Thoracic aorta (tissue), 2 donors: Measurements from ENCODE around the gene ADAMTS14. TPM values are rescaled to one million over a fixed set of nuclear protein-coding genes. Genes with fewer than 3 reads are reported as not detected.

ENCODE experiments used
- ATAC-seq: fragments of 150-250 bp; one replicate; pipeline ENCODE4 v1.8.0; 2017; ENCODE audit warnings: low read depth; ENCODE audit not compliant: insufficient number of reproducible peaks, low FRiP score
- DNase-seq: peaks from one replicate; pipeline ENCODE4 v3.0.0-alpha.2; 2020; ENCODE audit warnings: low spot score
- H3K27ac ChIP-seq, 2 donors: fragments of 200-600 bp; sonication (generic); 1 replicate in 1 of 2; 2 replicates in 1 of 2; pipeline ENCODE4 v1.5.1; 2016; ENCODE audit warnings: mild to moderate bottlenecking in 2 of 2, moderate library complexity in 2 of 2
- H3K27me3 ChIP-seq: fragments of 200-600 bp; sonication (generic); replicated peaks from 2 replicates; pipeline ENCODE4 v1.6.0; 2016; ENCODE audit warnings: mild to moderate bottlenecking; ENCODE audit not compliant: insufficient read depth
- H3K36me3 ChIP-seq: fragments of 200-600 bp; sonication (generic); one replicate; pipeline ENCODE4 v1.5.1; 2016
- H3K4me1 ChIP-seq, 2 donors: fragments of 200-600 bp; sonication (generic); 1 replicate in 1 of 2; 2 replicates in 1 of 2; pipeline versions ENCODE4 v1.5.1 to v1.6.0; 2016; ENCODE audit warnings: low read depth in 2 of 2, mild to moderate bottlenecking in 1 of 2; ENCODE audit not compliant: control insufficient read depth in 1 of 2
- H3K4me3 ChIP-seq: fragments of 200-600 bp; sonication (generic); 2 replicates; pipeline ENCODE4 v1.5.1; 2016; ENCODE audit warnings: mild to moderate bottlenecking
- H3K9me3 ChIP-seq: fragments of 200-600 bp; sonication (generic); 2 replicates; pipeline ENCODE4 v1.5.1; 2016
- total RNA-seq, 2 donors: library from RNA; depleted of rRNA; stranded (reverse); fragments of >200 nt; gene quantifications; one replicate each; pipeline versions ENCODE4 v1.1.0 to v1.2.3, GENCODE V29; 2016
- TF ChIP-seq, protein P1 (sequence below): fragments of 200-600 bp; sonication (generic); IDR thresholded peaks from one replicate; pipeline ENCODE4 v1.5.1; 2019; ENCODE audit warnings: antibody characterized with exemption

Gene ADAMTS14
- total RNA-seq, 2 donors from 2014 or later: 1.3 TPM; not detected in 1

DNA sequence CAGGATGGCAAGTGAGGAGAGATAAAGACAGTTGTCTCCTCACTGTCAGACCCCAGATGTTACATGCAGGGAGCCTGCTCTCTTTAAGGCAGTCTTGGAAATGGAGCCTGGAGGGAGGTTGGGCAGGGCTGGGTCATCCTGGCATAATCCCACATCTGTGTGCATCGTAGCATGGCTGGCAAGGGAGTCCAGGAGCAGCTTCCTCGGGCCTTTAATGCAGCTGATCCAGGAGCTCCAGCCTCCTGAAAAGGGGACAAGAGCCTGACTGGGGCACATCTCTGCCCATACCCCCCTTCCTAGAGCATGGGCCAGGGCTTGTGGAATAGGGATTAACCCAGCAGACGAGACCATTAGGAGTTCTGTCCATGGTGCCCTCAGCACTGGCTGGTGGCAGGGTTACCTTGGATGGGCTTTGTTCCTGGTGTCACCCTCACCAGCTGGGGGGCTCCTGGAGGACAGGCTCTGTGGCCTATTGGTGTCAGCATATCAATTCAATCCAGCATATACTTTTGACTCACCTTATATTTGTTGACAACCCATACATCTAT is 77.9 kb downstream of the ADAMTS14 start:
- Histone ChIP-seq H3K9me3 (no peaks in the 10 kb centered on the region), H3K4me1 (peaks cover 9 to 28% of the 10 kb centered on the region in 2 donors), H3K27ac (no peak overlapping the region), H3K27me3 (no peaks in the 10 kb centered on the region), H3K36me3 (no peaks in the 10 kb centered on the region), H3K4me3 (no peak overlapping the region)
- DNase-seq (no peak), ATAC-seq (no peak)
- TF ChIP-seq, protein P1, sequence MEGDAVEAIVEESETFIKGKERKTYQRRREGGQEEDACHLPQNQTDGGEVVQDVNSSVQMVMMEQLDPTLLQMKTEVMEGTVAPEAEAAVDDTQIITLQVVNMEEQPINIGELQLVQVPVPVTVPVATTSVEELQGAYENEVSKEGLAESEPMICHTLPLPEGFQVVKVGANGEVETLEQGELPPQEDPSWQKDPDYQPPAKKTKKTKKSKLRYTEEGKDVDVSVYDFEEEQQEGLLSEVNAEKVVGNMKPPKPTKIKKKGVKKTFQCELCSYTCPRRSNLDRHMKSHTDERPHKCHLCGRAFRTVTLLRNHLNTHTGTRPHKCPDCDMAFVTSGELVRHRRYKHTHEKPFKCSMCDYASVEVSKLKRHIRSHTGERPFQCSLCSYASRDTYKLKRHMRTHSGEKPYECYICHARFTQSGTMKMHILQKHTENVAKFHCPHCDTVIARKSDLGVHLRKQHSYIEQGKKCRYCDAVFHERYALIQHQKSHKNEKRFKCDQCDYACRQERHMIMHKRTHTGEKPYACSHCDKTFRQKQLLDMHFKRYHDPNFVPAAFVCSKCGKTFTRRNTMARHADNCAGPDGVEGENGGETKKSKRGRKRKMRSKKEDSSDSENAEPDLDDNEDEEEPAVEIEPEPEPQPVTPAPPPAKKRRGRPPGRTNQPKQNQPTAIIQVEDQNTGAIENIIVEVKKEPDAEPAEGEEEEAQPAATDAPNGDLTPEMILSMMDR: no peak

DNA sequence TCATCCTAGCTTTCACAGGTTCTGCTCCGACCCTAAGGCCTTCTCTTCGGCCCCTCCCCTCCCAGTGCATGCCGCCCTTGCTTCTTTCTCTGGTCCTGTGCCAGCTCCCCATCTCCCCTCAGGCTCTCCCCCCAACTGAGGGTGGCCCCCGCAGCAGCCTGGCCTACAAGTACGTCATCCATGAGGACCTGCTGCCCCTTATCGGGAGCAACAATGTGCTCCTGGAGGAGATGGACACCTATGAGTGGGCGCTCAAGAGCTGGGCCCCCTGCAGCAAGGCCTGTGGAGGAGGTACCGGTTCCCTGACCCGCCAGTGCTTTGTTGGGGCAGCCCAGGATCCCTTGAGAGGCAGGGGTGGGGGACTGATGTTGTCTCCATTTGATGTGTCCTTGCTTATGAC is 79.0 kb downstream of the ADAMTS14 start:
- H3K4me1 ChIP-seq: peaks cover 9 to 29% of the 10 kb centered on the region in 2 donors
- TF ChIP-seq, protein P1: no peak
- no peaks in the 10 kb centered on the region for H3K9me3 ChIP-seq
- H3K4me3 ChIP-seq: no peak overlapping the region
- DNase-seq (no peak), ATAC-seq (no peak)
- no peak overlapping the region for H3K27ac ChIP-seq
- H3K27me3 ChIP-seq: no peaks in the 10 kb centered on the region
- H3K36me3 ChIP-seq: no peaks in the 10 kb centered on the region

DNA sequence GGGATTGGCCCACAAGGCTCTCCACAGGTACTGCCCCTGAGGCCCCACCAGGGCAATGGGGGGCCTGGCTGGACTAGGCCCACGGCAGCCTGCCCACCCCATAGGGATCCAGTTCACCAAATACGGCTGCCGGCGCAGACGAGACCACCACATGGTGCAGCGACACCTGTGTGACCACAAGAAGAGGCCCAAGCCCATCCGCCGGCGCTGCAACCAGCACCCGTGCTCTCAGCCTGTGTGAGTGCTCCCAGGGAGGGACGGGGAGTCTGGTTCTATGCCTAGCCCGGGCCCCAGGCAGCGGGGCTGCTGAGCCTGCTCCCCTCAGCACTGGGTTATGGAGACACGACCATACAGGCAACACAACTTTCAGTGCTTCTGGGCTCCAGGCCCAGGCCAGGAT is 79.7 kb downstream of the ADAMTS14 start:
- no peaks in the 10 kb centered on the region for H3K36me3 ChIP-seq
- no peak for ATAC-seq
- H3K4me1 ChIP-seq: peaks cover 6 to 24% of the 10 kb centered on the region in 2 donors
- H3K27ac ChIP-seq: no peak overlapping the region
- no peak overlapping the region for H3K4me3 ChIP-seq
- TF ChIP-seq, protein P1: no peak
- DNase-seq: no peak
- H3K9me3 ChIP-seq: no peaks in the 10 kb centered on the region
- no peaks in the 10 kb centered on the region for H3K27me3 ChIP-seq

DNA sequence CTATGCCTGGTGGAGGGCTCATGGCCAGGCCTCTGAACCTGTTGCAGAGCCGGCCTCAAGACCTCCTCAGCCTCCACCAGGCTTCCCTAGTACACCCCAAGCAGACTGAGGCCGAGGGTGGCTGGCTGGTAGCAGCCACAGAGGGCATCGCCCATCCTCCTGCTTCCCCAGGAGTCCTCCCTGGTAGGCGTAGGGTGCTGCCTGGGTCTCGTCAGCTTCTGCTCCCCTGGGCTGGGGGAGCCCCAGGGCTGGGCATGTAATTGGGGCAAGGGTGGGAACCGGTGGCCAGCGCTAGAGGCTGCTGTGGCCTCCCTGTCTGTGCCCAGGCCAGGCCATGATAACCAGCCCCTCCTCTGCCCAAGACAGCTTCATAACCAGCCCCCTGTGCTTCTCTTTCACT is 80.3 kb downstream of the ADAMTS14 start:
- no peaks in the 10 kb centered on the region for H3K27me3 ChIP-seq
- H3K4me3 ChIP-seq: no peak overlapping the region
- no peaks in the 10 kb centered on the region for H3K9me3 ChIP-seq
- DNase-seq: no peak
- no peak overlapping the region for H3K27ac ChIP-seq
- H3K36me3 ChIP-seq: no peaks in the 10 kb centered on the region
- no peak for ATAC-seq
- TF ChIP-seq, protein P1: no peak
- H3K4me1 ChIP-seq: peaks cover 5 to 18% of the 10 kb centered on the region in 2 donors

DNA sequence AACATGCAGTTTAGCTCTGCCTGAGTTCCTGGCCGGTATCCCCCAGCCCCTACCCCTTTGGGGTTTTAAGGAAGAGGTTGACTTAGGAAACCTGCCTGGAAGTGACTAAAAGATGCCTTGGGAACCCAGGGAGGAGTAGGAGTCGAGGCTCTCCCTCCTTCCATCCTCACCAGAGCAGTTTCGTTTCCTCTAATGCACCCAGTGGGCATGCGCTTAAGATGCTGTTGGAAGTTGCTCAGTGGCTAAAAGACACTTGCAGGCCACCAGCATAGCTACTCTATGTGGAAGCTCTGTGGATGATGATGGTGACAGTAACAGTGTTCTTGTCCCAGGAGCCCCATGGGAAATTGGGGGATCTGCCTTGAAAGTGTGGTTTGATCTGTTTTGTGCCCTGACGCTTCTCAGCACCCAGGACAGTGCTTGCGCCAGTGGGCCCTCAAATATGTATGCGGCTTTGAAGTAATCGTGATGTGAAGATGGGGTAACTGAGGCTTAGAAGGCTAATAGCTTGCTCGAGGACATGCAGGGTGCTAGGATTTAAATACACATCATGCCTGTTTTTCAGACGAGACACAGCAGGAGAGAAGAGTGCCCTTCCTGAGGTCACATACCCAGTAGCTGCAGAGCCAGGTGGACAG is 80.8 kb downstream of the ADAMTS14 start:
- ATAC-seq (no peak), DNase-seq (no peak)
- Histone ChIP-seq H3K9me3 (no peaks in the 10 kb centered on the region), H3K4me1 (peaks cover 5 to 17% of the 10 kb centered on the region in 2 donors), H3K27ac (no peak overlapping the region), H3K36me3 (no peaks in the 10 kb centered on the region), H3K27me3 (no peaks in the 10 kb centered on the region), H3K4me3 (no peak overlapping the region)
- TF ChIP-seq, protein P1: no peak
